GM18502 (cell line): ENCODE data around the gene VPS4A.
"Not testable (repeated sequence)": the region's sequence is repeated elsewhere in the genome, so short reads cannot be mapped to it uniquely, and the experiment has no call there.

Source experiments
- ATAC-seq: cut with Tn5 transposase; IDR thresholded peaks from one replicate; pipeline ENCODE4 v1.9.1; 2021; ENCODE audit warnings: mild to moderate bottlenecking; ENCODE audit not compliant: unreplicated experiment, poor library complexity

Gene VPS4A

GRCh38 chr16:69360070-69360469 is 48.9 kb downstream of the VPS4A start:
- ATAC-seq = not testable (repeated sequence)

- no peak for ATAC-seq
Measured at GRCh38 chr16:69363281-69363717, 52.1 kb downstream of the VPS4A start.

GRCh38 chr16:69364088-69364487 is 52.9 kb downstream of the VPS4A start:
- ATAC-seq = no peak

GRCh38 chr16:69365901-69366300 is 54.8 kb downstream of the VPS4A start:
- ATAC-seq = no peak

GRCh38 chr16:69366431-69366830 is 55.3 kb downstream of the VPS4A start:
- ATAC-seq = no peak

- no peak for ATAC-seq
Measured at GRCh38 chr16:69367980-69368379, 56.8 kb downstream of the VPS4A start.

GRCh38 chr16:69368866-69369265 is 57.7 kb downstream of the VPS4A start:
- no peak for ATAC-seq

GRCh38 chr16:69371564-69371963 is 60.4 kb downstream of the VPS4A start:
- ATAC-seq = no peak

GRCh38 chr16:69373019-69373418 is 61.9 kb downstream of the VPS4A start:
- no peak for ATAC-seq
